HEK293 (cell line): Measurements from ENCODE around the gene GPR89B.
"Not testable (repeated sequence)": the region's sequence is repeated elsewhere in the genome, so short reads cannot be mapped to it uniquely, and the experiment has no call there.

ENCODE experiments used
- CTCF ChIA-PET: fragments of 350-600 bp; formaldehyde crosslinking; extraction: SDS; loops from one replicate; lab custom pipeline; 2021; ENCODE audit warnings: antibody characterized with exemption; lab: Yijun Ruan, JAX
- POLR2A ChIA-PET: fragments of 300-600 bp; formaldehyde crosslinking; extraction: SDS; loops from one replicate; lab custom pipeline; 2020; ENCODE audit warnings: antibody characterized with exemption, inconsistent platforms; lab: Yijun Ruan, JAX
- H3K27ac ChIP-seq: fragments of 200-500 bp; sonication (Bioruptor generic); 2 replicates; pipeline ENCODE4 v1.5.1; 2014; ENCODE audit warnings: low read depth, low read length, control low read depth, inconsistent platforms; ENCODE audit errors: extremely low read depth
- H3K36me3 ChIP-seq, 2 experiments: fragments of 200-500 bp in 1 of 2; sonication (Bioruptor generic) in 1 of 2; 1 replicate in 1 of 2; 2 replicates in 1 of 2; pipeline ENCODE4 v1.5.1; 2014 to 2017; ENCODE audit warnings: inconsistent platforms in 2 of 2, low read length in 2 of 2; ENCODE audit not compliant: control insufficient read depth in 2 of 2, insufficient read depth in 1 of 2
- H3K4me1 ChIP-seq: fragments of 200-500 bp; sonication (Bioruptor generic); 2 replicates; pipeline ENCODE4 v1.5.1; 2014; ENCODE audit warnings: mild to moderate bottlenecking, low read length, inconsistent platforms; ENCODE audit not compliant: control insufficient read depth, insufficient read depth
- H3K4me3 ChIP-seq: 2 replicates; pipeline ENCODE4 v1.5.1; 2011; ENCODE audit warnings: low read depth, mild to moderate bottlenecking, control low read depth, low read length, moderate library complexity
- H3K9me3 ChIP-seq: fragments of 200-500 bp; sonication (Bioruptor generic); 2 replicates; pipeline ENCODE4 v1.5.1; 2014; ENCODE audit warnings: low read depth, low read length, inconsistent platforms; ENCODE audit not compliant: control insufficient read depth, insufficient read depth
- GLI4 ChIP-seq: fragments of 450-650 bp; formaldehyde crosslinking; IDR thresholded peaks from 2 replicates; pipeline ENCODE4 v1.5.1; 2016; ENCODE audit warnings: missing biosample characterization, missing genetic modification characterization
- OVOL3 ChIP-seq: fragments of 450-650 bp; formaldehyde crosslinking; IDR thresholded peaks from 2 replicates; pipeline ENCODE4 v1.5.1; 2016; ENCODE audit warnings: missing biosample characterization, missing genetic modification characterization
- RBAK ChIP-seq: fragments of 450-650 bp; formaldehyde crosslinking; IDR thresholded peaks from 2 replicates; pipeline ENCODE4 v1.5.1; 2016; ENCODE audit warnings: missing biosample characterization, missing genetic modification characterization
- ZBTB8A ChIP-seq: fragments of 450-650 bp; formaldehyde crosslinking; IDR thresholded peaks from 2 replicates; pipeline ENCODE4 v1.5.1; 2016; ENCODE audit warnings: missing biosample characterization, missing genetic modification characterization
- ZNF341 ChIP-seq: fragments of 450-650 bp; formaldehyde crosslinking; IDR thresholded peaks from 2 replicates; pipeline ENCODE4; 2016; ENCODE audit warnings: low read depth, missing biosample characterization, missing genetic modification characterization
- ZNF354C ChIP-seq: fragments of 450-650 bp; formaldehyde crosslinking; IDR thresholded peaks from 2 replicates; pipeline ENCODE4 v1.5.1; 2016; ENCODE audit warnings: missing biosample characterization, missing genetic modification characterization, low read depth, borderline replicate concordance
- ZNF473 ChIP-seq: fragments of 450-650 bp; formaldehyde crosslinking; IDR thresholded peaks from 2 replicates; pipeline ENCODE4 v1.5.1; 2017; ENCODE audit warnings: missing biosample characterization, missing genetic modification characterization
- ZNF558 ChIP-seq: fragments of 450-650 bp; formaldehyde crosslinking; IDR thresholded peaks from 2 replicates; pipeline ENCODE4 v1.5.1; 2016; ENCODE audit warnings: missing biosample characterization, missing genetic modification characterization
- ZSCAN16 ChIP-seq: fragments of 450-650 bp; formaldehyde crosslinking; IDR thresholded peaks from 2 replicates; pipeline ENCODE4 v1.5.1; 2016; ENCODE audit warnings: missing biosample characterization, missing genetic modification characterization
- TF ChIP-seq, protein P1 (sequence below): fragments of 450-650 bp; formaldehyde crosslinking; conservative IDR thresholded peaks from 2 replicates; pipeline ENCODE4 v1.5.1; 2016; ENCODE audit warnings: low read depth, missing biosample characterization, missing genetic modification characterization

The GPR89B gene

DNA sequence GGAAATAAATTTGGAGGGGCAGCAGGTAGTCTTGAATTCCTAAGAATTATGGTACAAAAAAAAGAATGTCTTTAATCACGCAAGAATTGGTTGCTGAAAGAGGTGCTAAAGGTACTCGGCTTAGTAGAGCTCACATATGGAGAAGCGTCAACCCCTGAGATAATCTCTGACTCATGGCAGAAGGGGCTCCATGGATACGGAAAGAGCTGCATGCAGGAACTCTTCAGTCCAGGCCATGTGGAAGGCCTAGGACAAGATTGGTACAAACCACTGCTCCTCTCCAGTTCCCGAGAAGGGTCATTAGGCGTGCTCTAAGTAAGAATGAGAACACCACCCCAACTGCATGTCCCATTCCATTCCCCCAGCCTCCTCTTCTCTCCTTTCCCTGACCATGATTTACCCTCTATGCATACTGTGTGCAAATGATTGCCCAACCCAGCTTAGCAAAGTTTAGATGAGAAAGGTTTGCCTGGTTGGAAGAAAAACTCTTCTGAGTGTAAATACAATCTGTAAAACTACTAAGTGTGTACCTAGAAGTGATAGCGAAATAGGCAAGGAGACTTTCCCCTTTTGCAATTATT lies 14.8 kb upstream of the GPR89B start (continued):
- TF ChIP-seq ZNF558: no peak
- TF ChIP-seq OVOL3 (tag by site-specific recombination): no peak
- TF ChIP-seq RBAK (tag by site-specific recombination): no peak
- TF ChIP-seq GLI4: no peak
- TF ChIP-seq ZSCAN16 (tag by site-specific recombination): no peak
- TF ChIP-seq ZNF341 (tag by site-specific recombination): no peak

DNA sequence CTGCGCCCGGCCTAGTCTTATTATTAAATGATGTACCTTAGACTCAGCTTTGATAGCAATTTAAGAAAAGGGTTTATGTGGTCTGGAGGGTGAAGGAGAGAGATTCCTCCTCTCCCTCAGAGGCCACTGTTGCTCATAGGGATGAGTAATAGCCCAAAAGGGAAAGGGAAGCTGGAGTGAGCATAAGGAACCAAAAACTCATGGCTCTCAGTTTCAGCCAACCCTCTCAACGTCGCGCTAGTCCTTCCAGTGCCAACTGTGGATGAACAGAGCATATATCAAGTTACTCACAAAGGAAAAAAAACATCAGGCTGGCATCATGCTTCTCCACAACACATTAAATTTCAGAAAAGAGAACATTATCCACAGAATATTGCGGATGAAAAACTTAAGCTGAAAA lies 8.3 kb upstream of the GPR89B start:
- no peak overlapping the region for H3K27ac ChIP-seq
- POLR2A ChIA-PET: no interaction called here
- no peak overlapping the region for H3K4me3 ChIP-seq
- no peaks in the 10 kb centered on the region for H3K4me1 ChIP-seq
- no peaks in the 10 kb centered on the region for H3K36me3 ChIP-seq
- TF ChIP-seq, protein P1, sequence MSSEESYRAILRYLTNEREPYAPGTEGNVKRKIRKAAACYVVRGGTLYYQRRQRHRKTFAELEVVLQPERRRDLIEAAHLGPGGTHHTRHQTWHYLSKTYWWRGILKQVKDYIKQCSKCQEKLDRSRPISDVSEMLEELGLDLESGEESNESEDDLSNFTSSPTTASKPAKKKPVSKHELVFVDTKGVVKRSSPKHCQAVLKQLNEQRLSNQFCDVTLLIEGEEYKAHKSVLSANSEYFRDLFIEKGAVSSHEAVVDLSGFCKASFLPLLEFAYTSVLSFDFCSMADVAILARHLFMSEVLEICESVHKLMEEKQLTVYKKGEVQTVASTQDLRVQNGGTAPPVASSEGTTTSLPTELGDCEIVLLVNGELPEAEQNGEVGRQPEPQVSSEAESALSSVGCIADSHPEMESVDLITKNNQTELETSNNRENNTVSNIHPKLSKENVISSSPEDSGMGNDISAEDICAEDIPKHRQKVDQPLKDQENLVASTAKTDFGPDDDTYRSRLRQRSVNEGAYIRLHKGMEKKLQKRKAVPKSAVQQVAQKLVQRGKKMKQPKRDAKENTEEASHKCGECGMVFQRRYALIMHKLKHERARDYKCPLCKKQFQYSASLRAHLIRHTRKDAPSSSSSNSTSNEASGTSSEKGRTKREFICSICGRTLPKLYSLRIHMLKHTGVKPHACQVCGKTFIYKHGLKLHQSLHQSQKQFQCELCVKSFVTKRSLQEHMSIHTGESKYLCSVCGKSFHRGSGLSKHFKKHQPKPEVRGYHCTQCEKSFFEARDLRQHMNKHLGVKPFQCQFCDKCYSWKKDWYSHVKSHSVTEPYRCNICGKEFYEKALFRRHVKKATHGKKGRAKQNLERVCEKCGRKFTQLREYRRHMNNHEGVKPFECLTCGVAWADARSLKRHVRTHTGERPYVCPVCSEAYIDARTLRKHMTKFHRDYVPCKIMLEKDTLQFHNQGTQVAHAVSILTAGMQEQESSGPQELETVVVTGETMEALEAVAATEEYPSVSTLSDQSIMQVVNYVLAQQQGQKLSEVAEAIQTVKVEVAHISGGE (tag by site-specific recombination): peak; percentile 55
- no peak for TF ChIP-seq ZNF354C (tag by site-specific recombination)
- CTCF ChIA-PET: interaction anchor here (1.2 kb wide), 1 partner anchor 27 kb away, joined by 4 read pairs; no protein-coding TSS in a partner anchor
- H3K9me3 ChIP-seq: no peaks in the 10 kb centered on the region

DNA sequence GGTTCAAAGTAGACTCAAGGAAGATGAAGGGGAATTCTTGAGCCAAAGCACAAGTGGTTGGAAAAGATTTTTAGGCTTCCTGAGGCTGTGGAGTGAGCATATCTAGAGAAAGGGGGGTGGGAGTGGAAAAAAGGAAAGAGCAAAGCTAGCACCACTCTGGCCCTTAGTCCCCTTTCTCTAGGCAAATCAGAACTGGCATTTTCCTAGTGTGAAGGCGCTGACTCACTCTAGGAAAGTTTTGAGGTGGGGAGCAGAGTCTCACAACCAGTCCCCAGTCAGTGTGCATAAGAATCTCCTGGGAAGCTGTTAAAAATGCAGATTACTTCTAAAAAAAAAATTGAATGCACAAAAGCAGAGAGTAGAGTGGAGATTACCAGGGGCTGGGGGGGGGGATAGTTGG lies 3.4 kb upstream of the GPR89B start:
- ChIA-PET CTCF (interaction anchor here (0.6 to 1.5 kb wide), 2 partner anchors 12 to 32 kb away, joined by 4 read pairs; no protein-coding TSS in a partner anchor), POLR2A (no interaction called here)
- H3K27ac ChIP-seq: no peak overlapping the region
- TF ChIP-seq ZNF473 (tag by site-specific recombination): no peak
- no peak for TF ChIP-seq ZBTB8A
- H3K4me3 ChIP-seq: no peak overlapping the region
- H3K9me3 ChIP-seq: no peaks in the 10 kb centered on the region
- H3K4me1 ChIP-seq: no peaks in the 10 kb centered on the region
- H3K36me3 ChIP-seq: no peaks in the 10 kb centered on the region

DNA sequence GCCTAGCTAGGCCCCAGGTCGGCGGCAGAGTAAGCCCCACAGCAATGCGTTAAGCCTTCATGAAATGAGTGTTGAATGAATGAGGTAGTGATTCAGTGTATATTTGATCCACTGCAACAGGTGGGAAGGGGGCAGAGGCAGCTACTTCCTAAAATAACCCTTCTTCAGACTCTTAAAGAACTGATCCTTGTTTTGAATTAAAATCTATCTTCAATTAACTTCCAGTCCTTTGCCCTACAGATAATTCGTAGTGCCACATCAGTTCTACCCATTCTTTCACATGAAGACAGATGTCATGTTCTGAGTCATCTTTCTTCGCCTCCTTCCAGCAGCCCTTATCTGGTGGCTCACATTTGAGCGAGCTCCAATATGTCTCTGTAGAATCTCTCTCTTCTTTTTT lies 1.0 kb upstream of the GPR89B start:
- CTCF ChIA-PET, H3K36me3 ChIP-seq, POLR2A ChIA-PET, H3K27ac ChIP-seq, H3K4me3 ChIP-seq, H3K4me1 ChIP-seq, H3K9me3 ChIP-seq: not testable (repeated sequence)

DNA sequence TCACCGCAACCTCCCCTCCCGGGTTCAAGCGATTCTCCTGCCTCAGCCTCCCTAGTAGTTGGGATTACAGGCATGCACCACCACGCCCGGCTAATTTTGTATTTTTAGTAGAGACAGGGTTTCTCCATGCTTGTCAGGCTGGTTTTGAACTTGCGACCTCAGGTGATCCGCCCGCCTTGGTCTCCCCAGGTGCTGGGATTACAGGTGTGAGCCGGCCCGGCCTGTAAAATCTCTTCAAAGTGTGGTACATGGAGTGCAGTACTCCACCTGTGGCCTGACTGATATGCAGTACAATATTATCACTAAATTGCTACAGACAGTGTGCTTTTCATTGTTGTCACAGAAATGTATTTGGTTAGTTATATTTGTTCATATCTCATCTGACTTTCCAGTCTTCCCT lies 531 bp upstream of the GPR89B start:
- CTCF ChIA-PET, H3K4me3 ChIP-seq, H3K36me3 ChIP-seq, POLR2A ChIA-PET, H3K4me1 ChIP-seq, H3K9me3 ChIP-seq, H3K27ac ChIP-seq: not testable (repeated sequence)

DNA sequence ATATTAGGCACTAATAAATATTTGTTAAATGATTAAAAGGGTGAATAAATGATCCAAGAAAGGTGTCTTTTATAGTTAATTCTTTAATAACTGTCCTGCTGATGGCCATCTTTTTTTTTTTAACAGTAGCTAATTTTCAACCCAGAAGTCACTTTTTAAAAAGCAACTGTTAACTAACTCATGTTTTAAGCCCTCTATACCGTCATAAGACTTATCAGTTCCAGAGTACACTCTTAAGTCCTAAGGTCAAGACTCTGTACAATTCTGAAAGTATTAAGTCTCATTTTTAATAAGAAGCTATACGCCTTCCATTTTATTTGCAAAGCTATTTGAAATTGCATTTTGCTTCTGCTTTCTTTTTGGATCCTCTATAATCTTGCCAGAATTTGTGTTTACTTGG lies 2.9 kb downstream of the GPR89B start:
- POLR2A ChIA-PET, H3K4me3 ChIP-seq, H3K36me3 ChIP-seq, H3K4me1 ChIP-seq, H3K9me3 ChIP-seq, H3K27ac ChIP-seq: not testable (repeated sequence)
- CTCF ChIA-PET: interaction anchor here (0.7 kb wide), 1 partner anchor 390 kb away, joined by 3 read pairs; no protein-coding TSS in a partner anchor

DNA sequence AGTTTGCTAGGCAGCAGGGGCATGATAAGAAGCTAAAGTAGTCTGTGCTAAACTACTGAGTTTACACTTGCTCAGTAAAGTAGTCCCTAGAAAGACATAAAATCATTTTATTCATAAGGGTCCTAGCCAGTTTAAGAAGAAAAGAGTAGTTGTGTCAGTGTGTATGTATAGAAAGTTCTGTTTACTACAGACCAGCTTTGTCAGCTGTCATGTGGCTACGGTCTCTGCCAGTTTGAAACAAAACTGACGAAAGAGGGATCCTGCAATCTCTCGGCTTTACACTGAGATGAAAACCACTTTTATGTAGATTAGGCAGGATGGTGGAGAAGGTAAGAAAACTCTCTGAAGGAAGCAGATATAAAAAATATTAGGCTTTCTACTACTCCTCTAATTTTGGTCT lies 7.1 kb downstream of the GPR89B start:
- H3K27ac ChIP-seq, H3K4me1 ChIP-seq, H3K4me3 ChIP-seq, H3K9me3 ChIP-seq, CTCF ChIA-PET, H3K36me3 ChIP-seq, POLR2A ChIA-PET: not testable (repeated sequence)

DNA sequence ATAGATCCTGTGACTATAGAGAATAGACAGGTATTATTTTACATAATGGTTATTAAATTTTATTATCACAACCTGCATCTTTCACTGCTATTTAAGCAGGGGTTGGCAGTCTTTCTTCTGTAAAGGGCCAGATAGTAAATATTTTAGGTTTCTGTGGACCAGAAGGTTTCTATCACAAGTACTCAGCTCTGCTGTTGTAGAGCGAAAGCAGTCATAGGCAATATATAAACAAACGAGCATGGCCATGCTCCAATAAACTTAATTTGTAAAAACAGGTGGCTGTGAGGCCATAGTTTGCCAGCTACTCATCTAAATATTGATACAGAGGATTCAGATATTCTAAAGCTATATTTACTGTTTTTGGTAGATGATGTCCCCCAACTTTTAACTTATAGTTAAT lies 12.2 kb downstream of the GPR89B start:
- POLR2A ChIA-PET, H3K9me3 ChIP-seq, H3K27ac ChIP-seq, CTCF ChIA-PET, H3K36me3 ChIP-seq, H3K4me3 ChIP-seq, H3K4me1 ChIP-seq: not testable (repeated sequence)

DNA sequence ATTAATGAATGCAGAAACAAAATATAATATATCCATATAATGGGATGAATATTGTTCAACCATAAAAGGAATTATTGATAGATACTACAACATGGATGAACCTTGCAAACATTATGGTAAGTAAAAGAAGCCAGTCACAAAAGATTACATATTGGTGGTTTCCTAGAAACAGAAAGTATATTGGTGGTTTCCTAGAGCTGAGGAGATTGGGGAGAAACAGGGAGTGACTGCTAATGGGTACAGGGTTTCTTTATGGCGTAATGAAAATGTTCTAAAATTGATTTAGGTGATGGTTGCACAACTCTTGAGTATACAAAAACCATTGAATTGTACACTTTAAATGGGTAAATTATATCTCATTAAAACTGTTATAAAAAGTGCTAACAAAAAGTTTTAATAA lies 14.3 kb downstream of the GPR89B start:
- H3K27ac ChIP-seq, POLR2A ChIA-PET, CTCF ChIA-PET, H3K4me1 ChIP-seq, H3K36me3 ChIP-seq, H3K4me3 ChIP-seq, H3K9me3 ChIP-seq: not testable (repeated sequence)
